ENCODE measurements around the gene MUC20. TPM values are rescaled to one million over a fixed set of nuclear protein-coding genes. Genes with fewer than 3 reads are reported as not detected.

MUC20 gene
- total and polyA plus RNA-seq, 2 donors (not counting 1 experiment from before 2014, with no cell fraction given), result 0.54 to 0.66 TPM

GRCh38 chr3:195738274-195739044, 17.7 kb downstream of the MUC20 start:
- no peak overlapping the region for H3K4me2 ChIP-seq (ENCODE audit: extremely low read depth, insufficient read depth, low read length)
- no peak for DNase-seq (ENCODE audit: low read depth in 2 of 2)
- no peak overlapping the region for H3K27ac ChIP-seq (ENCODE audit: insufficient read depth, low read length)

GRCh38 chr3:195739561-195740111, 18.9 kb downstream of the MUC20 start:
- no peak overlapping the region for H3K4me3 ChIP-seq (replicated peaks in 1 of 4; ENCODE audit: control extremely low read depth in 1 of 4, insufficient read depth in 1 of 4, low read depth in 3 of 4, low read length in 4 of 4)
- no peak overlapping the region for H2AFZ ChIP-seq (ENCODE audit: low read length)
- H3K4me1 ChIP-seq (ENCODE audit: control insufficient read depth, extremely low read depth, insufficient read depth, low read length), result no peaks in the 10 kb centered on the region
- H3K27me3 ChIP-seq (ENCODE audit: control insufficient read depth, insufficient read depth, low read length), result no peaks in the 10 kb centered on the region
- no peak overlapping the region for H3K27ac ChIP-seq (ENCODE audit: insufficient read depth, low read length)
- no peaks in the 10 kb centered on the region for H3K79me2 ChIP-seq (ENCODE audit: control insufficient read depth, insufficient read depth, low read length)
- H3K36me3 ChIP-seq (ENCODE audit: control insufficient read depth, insufficient read depth, low read length), result no peaks in the 10 kb centered on the region
- no peaks in the 10 kb centered on the region for H4K20me1 ChIP-seq (ENCODE audit: control insufficient read depth, extremely low read depth, insufficient read depth, low read length)
- TF ChIP-seq EZH2 (IDR thresholded peaks at IDR 0.05; ENCODE audit: low read length, missing control alignments), result no peak
- no peak for TF ChIP-seq CTCF (conservative IDR thresholded peaks at IDR 0.05 in 1 of 2, IDR thresholded peaks at IDR 0.05 in 1 of 2; ENCODE audit: low read depth in 1 of 2, low read length in 2 of 2)
- no peak for DNase-seq (ENCODE audit: low read depth in 2 of 2)
- no peak overlapping the region for H3K4me2 ChIP-seq (ENCODE audit: extremely low read depth, insufficient read depth, low read length)
- H3K9me3 ChIP-seq (ENCODE audit: control insufficient read depth, insufficient read depth, low read depth, low read length), result no peaks in the 10 kb centered on the region
- no peak overlapping the region for H3K9ac ChIP-seq (ENCODE audit: insufficient read depth, low read length)

More at GRCh38 chr3:195738274-195739044, 17.7 kb downstream of the MUC20 start:
- Histone ChIP-seq H3K4me3 (replicated peaks in 1 of 4; ENCODE audit: control extremely low read depth in 1 of 4, insufficient read depth in 1 of 4, low read depth in 3 of 4, low read length in 4 of 4) (no peak overlapping the region), H3K9ac (ENCODE audit: insufficient read depth, low read length) (no peak overlapping the region), H3K4me1 (ENCODE audit: control insufficient read depth, extremely low read depth, insufficient read depth, low read length) (no peaks in the 10 kb centered on the region), H3K9me3 (ENCODE audit: control insufficient read depth, insufficient read depth, low read depth, low read length) (no peaks in the 10 kb centered on the region), H3K27me3 (ENCODE audit: control insufficient read depth, insufficient read depth, low read length) (no peaks in the 10 kb centered on the region), H3K36me3 (ENCODE audit: control insufficient read depth, insufficient read depth, low read length) (no peaks in the 10 kb centered on the region), H2AFZ (ENCODE audit: low read length) (no peak overlapping the region), H4K20me1 (ENCODE audit: control insufficient read depth, extremely low read depth, insufficient read depth, low read length) (no peaks in the 10 kb centered on the region), H3K79me2 (ENCODE audit: control insufficient read depth, insufficient read depth, low read length) (no peaks in the 10 kb centered on the region)
- TF ChIP-seq EZH2 (IDR thresholded peaks at IDR 0.05; ENCODE audit: low read length, missing control alignments), result no peak
- TF ChIP-seq CTCF (conservative IDR thresholded peaks at IDR 0.05 in 1 of 2, IDR thresholded peaks at IDR 0.05 in 1 of 2; ENCODE audit: low read depth in 1 of 2, low read length in 2 of 2), result no peak

- Histone ChIP-seq H3K4me1 (ENCODE audit: control insufficient read depth, extremely low read depth, insufficient read depth, low read length) (no peaks in the 10 kb centered on the region), H3K4me3 (replicated peaks in 1 of 4; ENCODE audit: control extremely low read depth in 1 of 4, insufficient read depth in 1 of 4, low read depth in 3 of 4, low read length in 4 of 4) (no peak overlapping the region), H3K9ac (ENCODE audit: insufficient read depth, low read length) (no peak overlapping the region), H3K36me3 (ENCODE audit: control insufficient read depth, insufficient read depth, low read length) (no peaks in the 10 kb centered on the region), H3K27me3 (ENCODE audit: control insufficient read depth, insufficient read depth, low read length) (peaks cover 9% of the 10 kb centered on the region), H2AFZ (ENCODE audit: low read length) (no peak overlapping the region), H3K27ac (ENCODE audit: insufficient read depth, low read length) (no peak overlapping the region), H3K9me3 (ENCODE audit: control insufficient read depth, insufficient read depth, low read depth, low read length) (no peaks in the 10 kb centered on the region), H4K20me1 (ENCODE audit: control insufficient read depth, extremely low read depth, insufficient read depth, low read length) (no peaks in the 10 kb centered on the region), H3K4me2 (ENCODE audit: extremely low read depth, insufficient read depth, low read length) (no peak overlapping the region), H3K79me2 (ENCODE audit: control insufficient read depth, insufficient read depth, low read length) (no peaks in the 10 kb centered on the region)
- TF ChIP-seq EZH2 (IDR thresholded peaks at IDR 0.05; ENCODE audit: low read length, missing control alignments) (no peak), CTCF (conservative IDR thresholded peaks at IDR 0.05 in 1 of 2, IDR thresholded peaks at IDR 0.05 in 1 of 2; ENCODE audit: low read depth in 1 of 2, low read length in 2 of 2) (no peak)
- DNase-seq (ENCODE audit: low read depth in 2 of 2), result no peak
These were observed 23.7 kb downstream of the MUC20 start for GRCh38 chr3:195744437-195744836.
